SU-DHL-6 (cell line): Measurements from ENCODE around the gene GSN.

ENCODE experiments used
- CTCF ChIP-seq: fragments of 200-600 bp; sonication (generic); IDR thresholded peaks from one replicate; pipeline ENCODE4 v1.5.1; 2017; ENCODE audit warnings: antibody characterized with exemption, mild to moderate bottlenecking, low read length, moderate library complexity; ENCODE audit not compliant: insufficient read depth, poor library complexity, severe bottlenecking
- EZH2phosphoT487 ChIP-seq: fragments of 200-600 bp; sonication (generic), shearing (Covaris generic); conservative IDR thresholded peaks from 2 replicates; pipeline ENCODE4 v1.6.1; 2018; ENCODE audit warnings: mild to moderate bottlenecking, antibody characterized with exemption, low read length, moderate library complexity, mixed read lengths

DNA sequence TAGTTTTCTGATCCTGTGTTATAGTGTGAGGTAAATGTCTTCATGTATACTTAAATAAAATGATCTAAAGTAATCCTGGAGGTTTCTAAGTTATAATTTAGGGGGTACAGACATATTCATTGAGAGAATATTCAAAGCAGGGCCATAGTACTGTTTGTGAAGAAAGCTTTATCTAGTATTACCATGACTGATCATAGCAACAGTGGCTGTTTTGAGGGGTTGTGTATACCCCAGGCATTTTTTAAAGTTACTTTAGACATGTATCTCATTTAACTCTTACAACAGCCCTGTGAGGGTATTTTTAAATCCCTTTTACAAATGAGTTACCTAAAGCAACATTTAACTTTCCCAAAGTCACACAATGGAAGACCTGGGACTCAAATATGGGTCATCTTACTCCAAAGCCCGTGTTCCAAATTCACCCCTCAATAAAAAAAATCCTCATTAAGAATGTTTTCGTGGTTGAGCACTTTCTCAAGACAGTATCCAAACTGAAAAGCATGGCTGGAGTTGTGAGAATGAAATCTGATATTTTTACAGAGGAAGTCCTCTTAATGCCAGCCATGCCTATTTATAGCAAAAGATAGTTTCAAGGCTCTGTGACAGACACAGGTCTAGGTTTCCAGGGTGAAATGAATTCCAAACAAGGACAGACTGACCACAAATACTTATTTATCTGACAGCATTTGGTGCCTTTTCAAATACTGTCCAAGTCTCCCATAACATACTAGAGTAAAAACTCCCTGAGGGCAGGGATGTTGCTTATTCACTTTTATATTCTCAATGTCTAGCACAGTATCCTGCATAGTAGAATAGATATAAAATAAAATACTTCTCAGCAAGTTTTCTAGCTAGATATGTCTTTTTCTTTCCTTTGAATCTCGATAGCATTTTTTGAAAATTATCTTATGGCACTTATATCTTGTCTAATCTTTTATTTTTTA is 91.7 kb downstream of the GSN start:
- TF ChIP-seq CTCF (no peak), EZH2phosphoT487 (no peak)
